Left renal pelvis (tissue), 4 donors: Measurements from ENCODE around the gene TP53TG5. TPM values are rescaled to one million over a fixed set of nuclear protein-coding genes. Genes with fewer than 3 reads are reported as not detected.

Experiments used
- DNase-seq, 4 donors: peaks; one replicate each; pipeline ENCODE4 v3.0.0-alpha.2; 2013; ENCODE audit warnings: low read depth in 4 of 4, low spot score in 3 of 4
- polyA plus RNA-seq, 4 donors: library from polyadenylated mRNA; unstranded; fragments of 120-200 nt; gene quantifications; one replicate each; pipeline ENCODE4 v1.2.1, GENCODE V29; 2013; ENCODE audit not compliant: insufficient read length in 4 of 4

The TP53TG5 gene
- polyA plus RNA-seq, 4 donors, result 0.42 to 1.8 (median 1.2) TPM

GRCh38 chr20:45347936-45348778, 30.0 kb downstream of the TP53TG5 start, which contains the start of gene SDC4:
TSS of gene SDC4 (minus strand) at chr20:45348424. CDS start at chr20:45348384, 40 bp downstream.
- DNase-seq, result no peak

- no peak for DNase-seq
Measured at GRCh38 chr20:45347297-45347935, 30.7 kb downstream of the TP53TG5 start.

- DNase-seq, result no peak
Measured at GRCh38 chr20:45346851-45347250, 31.3 kb downstream of the TP53TG5 start.

GRCh38 chr20:45346291-45346718, 31.8 kb downstream of the TP53TG5 start:
- no peak for DNase-seq

- no peak for DNase-seq
Measured at GRCh38 chr20:45345104-45345936, 32.8 kb downstream of the TP53TG5 start.

GRCh38 chr20:45344168-45344860, 33.8 kb downstream of the TP53TG5 start:
- DNase-seq, result no peak

GRCh38 chr20:45343532-45344167, 34.5 kb downstream of the TP53TG5 start:
- DNase-seq, result no peak

- DNase-seq, result no peak
Measured at GRCh38 chr20:45342855-45343531, 35.1 kb downstream of the TP53TG5 start.

- no peak for DNase-seq
Measured at GRCh38 chr20:45341939-45342854, 35.9 kb downstream of the TP53TG5 start.

- no peak for DNase-seq
Measured at GRCh38 chr20:45341579-45341938, 36.6 kb downstream of the TP53TG5 start.

- DNase-seq, result no peak
Measured at GRCh38 chr20:45340951-45341350, 37.2 kb downstream of the TP53TG5 start.

GRCh38 chr20:45340236-45340847, 37.8 kb downstream of the TP53TG5 start:
- no peak for DNase-seq

- DNase-seq, result no peak
Measured at GRCh38 chr20:45339799-45340198, 38.3 kb downstream of the TP53TG5 start.

- DNase-seq, result no peak
Measured at GRCh38 chr20:45339084-45339483, 39.0 kb downstream of the TP53TG5 start.

GRCh38 chr20:45338121-45339030, 39.7 kb downstream of the TP53TG5 start:
- no peak for DNase-seq

- no peak for DNase-seq
Measured at GRCh38 chr20:45337367-45338120, 40.6 kb downstream of the TP53TG5 start.
